SH-SY5Y (cell line): ENCODE data around the gene ZDHHC14.

Source experiments
- GATA2 ChIP-seq: IDR thresholded peaks from 2 replicates; pipeline ENCODE4 v1.6.1; 2011; ENCODE audit warnings: mild to moderate bottlenecking, low read depth, low read length
- GATA3 ChIP-seq: IDR thresholded peaks from 2 replicates; pipeline ENCODE4 v1.6.1; 2011; ENCODE audit warnings: low read depth, mild to moderate bottlenecking, low read length, moderate library complexity

The ZDHHC14 gene

GRCh38 chr6:157682856-157683481, 302.0 kb downstream of the ZDHHC14 start:
- TF ChIP-seq GATA3: no peak
- TF ChIP-seq GATA2: no peak

- no peak for TF ChIP-seq GATA2
- no peak for TF ChIP-seq GATA3
These were observed 302.7 kb downstream of the ZDHHC14 start for GRCh38 chr6:157683707-157684106.

GRCh38 chr6:157684620-157685299, 303.8 kb downstream of the ZDHHC14 start:
- no peak for TF ChIP-seq GATA2
- TF ChIP-seq GATA3: no peak

GRCh38 chr6:157685596-157686280, 304.7 kb downstream of the ZDHHC14 start:
- TF ChIP-seq GATA2: no peak
- no peak for TF ChIP-seq GATA3

- TF ChIP-seq GATA3 (no peak), GATA2 (no peak)
These were observed 307.4 kb downstream of the ZDHHC14 start for GRCh38 chr6:157688275-157688959.

GRCh38 chr6:157688960-157689599, 308.1 kb downstream of the ZDHHC14 start:
- TF ChIP-seq GATA3: no peak
- TF ChIP-seq GATA2: no peak

GRCh38 chr6:157689875-157690274, 308.9 kb downstream of the ZDHHC14 start:
- no peak for TF ChIP-seq GATA2
- TF ChIP-seq GATA3: no peak

- TF ChIP-seq GATA3 (no peak), GATA2 (no peak)
These were observed 309.6 kb downstream of the ZDHHC14 start for GRCh38 chr6:157690441-157691210.

GRCh38 chr6:157693867-157694266, 312.9 kb downstream of the ZDHHC14 start:
- TF ChIP-seq GATA3 (no peak), GATA2 (no peak)

GRCh38 chr6:157695301-157696040, 314.5 kb downstream of the ZDHHC14 start:
- TF ChIP-seq GATA3: no peak
- TF ChIP-seq GATA2: no peak

GRCh38 chr6:157699777-157700636, 319.0 kb downstream of the ZDHHC14 start:
- TF ChIP-seq GATA3: no peak
- no peak for TF ChIP-seq GATA2

GRCh38 chr6:157706883-157707282, 325.9 kb downstream of the ZDHHC14 start:
- no peak for TF ChIP-seq GATA2
- no peak for TF ChIP-seq GATA3
